ENCODE results near the gene EIF3K. TPM values are rescaled to one million over a fixed set of nuclear protein-coding genes. Genes with fewer than 3 reads are reported as not detected.

EIF3K gene
- total and polyA plus RNA-seq, 2 of the 13 experiments (the other 11 are each of a cell fraction or from before 2014, with no cell fraction given): 179 to 258 TPM

DNA sequence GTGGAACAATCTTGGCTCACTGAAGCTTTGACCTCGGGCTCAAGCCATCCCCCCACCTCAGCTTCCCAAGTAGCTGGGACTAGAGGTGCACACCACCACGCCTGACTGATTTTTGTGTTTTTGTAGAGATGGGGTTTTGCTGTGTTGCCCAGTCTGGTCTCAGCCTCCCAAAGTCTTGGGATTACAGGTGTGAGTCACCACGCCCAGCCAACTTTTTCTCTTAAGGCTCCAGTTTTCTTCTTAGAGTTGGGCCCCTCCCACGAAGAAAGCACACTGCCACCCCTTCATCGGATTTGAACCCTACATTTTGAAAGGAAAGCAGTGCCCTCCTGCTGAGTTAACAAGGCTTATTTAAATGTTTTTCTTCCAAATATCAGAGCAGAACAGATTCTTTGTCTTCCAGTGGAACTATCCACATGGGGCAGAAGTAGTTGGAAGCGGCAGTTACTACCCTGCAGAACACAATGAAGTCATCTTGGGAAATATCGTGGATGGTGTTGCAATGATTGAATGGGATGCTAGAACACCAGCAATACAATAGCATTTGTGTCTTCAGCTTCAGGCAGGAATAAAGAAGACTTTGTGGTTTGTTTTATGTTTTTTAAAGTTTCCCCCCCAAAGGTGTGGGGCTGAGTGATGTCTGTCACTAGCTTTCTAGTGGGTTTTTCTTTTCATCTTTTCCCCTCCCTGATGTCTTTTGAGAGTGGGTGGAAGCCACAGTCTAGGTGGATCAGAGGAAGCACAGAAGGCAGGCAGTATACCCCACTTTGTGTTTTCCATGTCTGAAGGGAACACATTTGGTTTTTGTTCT, 37.4 kb downstream of the EIF3K start (continued):
- TF ChIP-seq, protein P1, sequence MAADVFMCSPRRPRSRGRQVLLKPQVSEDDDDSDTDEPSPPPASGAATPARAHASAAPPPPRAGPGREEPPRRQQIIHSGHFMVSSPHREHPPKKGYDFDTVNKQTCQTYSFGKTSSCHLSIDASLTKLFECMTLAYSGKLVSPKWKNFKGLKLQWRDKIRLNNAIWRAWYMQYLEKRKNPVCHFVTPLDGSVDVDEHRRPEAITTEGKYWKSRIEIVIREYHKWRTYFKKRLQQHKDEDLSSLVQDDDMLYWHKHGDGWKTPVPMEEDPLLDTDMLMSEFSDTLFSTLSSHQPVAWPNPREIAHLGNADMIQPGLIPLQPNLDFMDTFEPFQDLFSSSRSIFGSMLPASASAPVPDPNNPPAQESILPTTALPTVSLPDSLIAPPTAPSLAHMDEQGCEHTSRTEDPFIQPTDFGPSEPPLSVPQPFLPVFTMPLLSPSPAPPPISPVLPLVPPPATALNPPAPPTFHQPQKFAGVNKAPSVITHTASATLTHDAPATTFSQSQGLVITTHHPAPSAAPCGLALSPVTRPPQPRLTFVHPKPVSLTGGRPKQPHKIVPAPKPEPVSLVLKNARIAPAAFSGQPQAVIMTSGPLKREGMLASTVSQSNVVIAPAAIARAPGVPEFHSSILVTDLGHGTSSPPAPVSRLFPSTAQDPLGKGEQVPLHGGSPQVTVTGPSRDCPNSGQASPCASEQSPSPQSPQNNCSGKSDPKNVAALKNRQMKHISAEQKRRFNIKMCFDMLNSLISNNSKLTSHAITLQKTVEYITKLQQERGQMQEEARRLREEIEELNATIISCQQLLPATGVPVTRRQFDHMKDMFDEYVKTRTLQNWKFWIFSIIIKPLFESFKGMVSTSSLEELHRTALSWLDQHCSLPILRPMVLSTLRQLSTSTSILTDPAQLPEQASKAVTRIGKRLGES (CRISPR knock-in tag; IDR thresholded peaks at IDR 0.05; ENCODE audit: borderline replicate concordance): no peak
- TF ChIP-seq JDP2 (CRISPR knock-in tag; IDR thresholded peaks at IDR 0.05; ENCODE audit: borderline replicate concordance) (no peak), ZFP36L2 (CRISPR knock-in tag; IDR thresholded peaks at IDR 0.05) (no peak), SCMH1 (CRISPR knock-in tag; IDR thresholded peaks at IDR 0.05; ENCODE audit: borderline replicate concordance) (no peak), ZNF607 (CRISPR knock-in tag; IDR thresholded peaks at IDR 0.05; ENCODE audit: borderline replicate concordance) (no peak), ZNF33B (CRISPR knock-in tag; IDR thresholded peaks at IDR 0.05) (no peak), SMAD9 (CRISPR knock-in tag; IDR thresholded peaks at IDR 0.05) (no peak), PHF5A (CRISPR knock-in tag; IDR thresholded peaks at IDR 0.05; ENCODE audit: low read depth, unreplicated experiment) (no peak), NFKBIZ (CRISPR knock-in tag; IDR thresholded peaks at IDR 0.05) (peak; percentile 38; the same call in 1 of the 2 replicates), MATR3 (CRISPR knock-in tag; IDR thresholded peaks at IDR 0.05) (no peak), ZNF766 (CRISPR knock-in tag; IDR thresholded peaks at IDR 0.05; ENCODE audit: borderline replicate concordance) (no peak), ZNF768 (CRISPR knock-in tag; IDR thresholded peaks at IDR 0.05) (no peak), SOX5 (CRISPR knock-in tag; IDR thresholded peaks at IDR 0.05; ENCODE audit: borderline replicate concordance) (peak; percentile 94), SSRP1 (CRISPR knock-in tag; IDR thresholded peaks at IDR 0.05) (0 out of 2 replicates have a peak, but pooled peaks have one; percentile 24), ZNF589 (CRISPR knock-in tag; conservative IDR thresholded peaks at IDR 0.05) (no peak), SP5 (CRISPR knock-in tag; IDR thresholded peaks at IDR 0.05; ENCODE audit: borderline replicate concordance, low read depth) (peak; percentile 14; the same call in 1 of the 2 replicates), KMT2A (CRISPR knock-in tag; IDR thresholded peaks at IDR 0.05) (no peak), FOXA3 (CRISPR knock-in tag; IDR thresholded peaks at IDR 0.05) (peak; percentile 46; the same call in 1 of the 2 replicates), KDM6A (CRISPR knock-in tag; IDR thresholded peaks at IDR 0.05; ENCODE audit: low read depth) (no peak), HMGA1 (CRISPR knock-in tag; conservative IDR thresholded peaks at IDR 0.05) (no peak)
- TF ChIP-seq, protein P2, sequence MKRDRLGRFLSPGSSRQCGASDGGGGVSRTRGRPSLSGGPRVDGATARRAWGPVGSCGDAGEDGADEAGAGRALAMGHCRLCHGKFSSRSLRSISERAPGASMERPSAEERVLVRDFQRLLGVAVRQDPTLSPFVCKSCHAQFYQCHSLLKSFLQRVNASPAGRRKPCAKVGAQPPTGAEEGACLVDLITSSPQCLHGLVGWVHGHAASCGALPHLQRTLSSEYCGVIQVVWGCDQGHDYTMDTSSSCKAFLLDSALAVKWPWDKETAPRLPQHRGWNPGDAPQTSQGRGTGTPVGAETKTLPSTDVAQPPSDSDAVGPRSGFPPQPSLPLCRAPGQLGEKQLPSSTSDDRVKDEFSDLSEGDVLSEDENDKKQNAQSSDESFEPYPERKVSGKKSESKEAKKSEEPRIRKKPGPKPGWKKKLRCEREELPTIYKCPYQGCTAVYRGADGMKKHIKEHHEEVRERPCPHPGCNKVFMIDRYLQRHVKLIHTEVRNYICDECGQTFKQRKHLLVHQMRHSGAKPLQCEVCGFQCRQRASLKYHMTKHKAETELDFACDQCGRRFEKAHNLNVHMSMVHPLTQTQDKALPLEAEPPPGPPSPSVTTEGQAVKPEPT (CRISPR knock-in tag; IDR thresholded peaks at IDR 0.05; ENCODE audit: low read depth): no peak
- TF ChIP-seq, protein P3, sequence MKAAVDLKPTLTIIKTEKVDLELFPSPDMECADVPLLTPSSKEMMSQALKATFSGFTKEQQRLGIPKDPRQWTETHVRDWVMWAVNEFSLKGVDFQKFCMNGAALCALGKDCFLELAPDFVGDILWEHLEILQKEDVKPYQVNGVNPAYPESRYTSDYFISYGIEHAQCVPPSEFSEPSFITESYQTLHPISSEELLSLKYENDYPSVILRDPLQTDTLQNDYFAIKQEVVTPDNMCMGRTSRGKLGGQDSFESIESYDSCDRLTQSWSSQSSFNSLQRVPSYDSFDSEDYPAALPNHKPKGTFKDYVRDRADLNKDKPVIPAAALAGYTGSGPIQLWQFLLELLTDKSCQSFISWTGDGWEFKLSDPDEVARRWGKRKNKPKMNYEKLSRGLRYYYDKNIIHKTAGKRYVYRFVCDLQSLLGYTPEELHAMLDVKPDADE (CRISPR knock-in tag; IDR thresholded peaks at IDR 0.05): no peak
- TF ChIP-seq, protein P4, sequence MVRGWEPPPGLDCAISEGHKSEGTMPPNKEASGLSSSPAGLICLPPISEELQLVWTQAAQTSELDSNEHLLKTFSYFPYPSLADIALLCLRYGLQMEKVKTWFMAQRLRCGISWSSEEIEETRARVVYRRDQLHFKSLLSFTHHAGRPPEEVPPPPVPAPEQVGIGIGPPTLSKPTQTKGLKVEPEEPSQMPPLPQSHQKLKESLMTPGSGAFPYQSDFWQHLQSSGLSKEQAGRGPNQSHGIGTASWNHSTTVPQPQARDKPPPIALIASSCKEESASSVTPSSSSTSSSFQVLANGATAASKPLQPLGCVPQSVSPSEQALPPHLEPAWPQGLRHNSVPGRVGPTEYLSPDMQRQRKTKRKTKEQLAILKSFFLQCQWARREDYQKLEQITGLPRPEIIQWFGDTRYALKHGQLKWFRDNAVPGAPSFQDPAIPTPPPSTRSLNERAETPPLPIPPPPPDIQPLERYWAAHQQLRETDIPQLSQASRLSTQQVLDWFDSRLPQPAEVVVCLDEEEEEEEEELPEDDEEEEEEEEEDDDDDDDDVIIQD (CRISPR knock-in tag; IDR thresholded peaks at IDR 0.05; ENCODE audit: low read depth): no peak
- TF ChIP-seq, protein P5, sequence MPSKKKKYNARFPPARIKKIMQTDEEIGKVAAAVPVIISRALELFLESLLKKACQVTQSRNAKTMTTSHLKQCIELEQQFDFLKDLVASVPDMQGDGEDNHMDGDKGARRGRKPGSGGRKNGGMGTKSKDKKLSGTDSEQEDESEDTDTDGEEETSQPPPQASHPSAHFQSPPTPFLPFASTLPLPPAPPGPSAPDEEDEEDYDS (CRISPR knock-in tag; IDR thresholded peaks at IDR 0.05): no peak

Measured in HepG2 (cell line).